Lower leg skin (tissue), 3 donors: ENCODE data around the gene RYK.

ENCODE experiments used
- POLR2A ChIP-seq, 2 donors: fragments of 450-650 bp; IDR thresholded peaks; one replicate each; pipeline ENCODE4 v1.6.1; 2016 to 2017; ENCODE audit warnings: antibody characterized with exemption in 2 of 2, mild to moderate bottlenecking in 1 of 2, moderate library complexity in 1 of 2
- TF ChIP-seq, protein P1 (sequence below), 3 donors: fragments of 450-650 bp; IDR thresholded peaks; one replicate each; pipeline ENCODE4 v1.5.1; 2016; ENCODE audit warnings: antibody characterized with exemption in 3 of 3, mild to moderate bottlenecking in 3 of 3, moderate library complexity in 2 of 3

- TF ChIP-seq, protein P1, sequence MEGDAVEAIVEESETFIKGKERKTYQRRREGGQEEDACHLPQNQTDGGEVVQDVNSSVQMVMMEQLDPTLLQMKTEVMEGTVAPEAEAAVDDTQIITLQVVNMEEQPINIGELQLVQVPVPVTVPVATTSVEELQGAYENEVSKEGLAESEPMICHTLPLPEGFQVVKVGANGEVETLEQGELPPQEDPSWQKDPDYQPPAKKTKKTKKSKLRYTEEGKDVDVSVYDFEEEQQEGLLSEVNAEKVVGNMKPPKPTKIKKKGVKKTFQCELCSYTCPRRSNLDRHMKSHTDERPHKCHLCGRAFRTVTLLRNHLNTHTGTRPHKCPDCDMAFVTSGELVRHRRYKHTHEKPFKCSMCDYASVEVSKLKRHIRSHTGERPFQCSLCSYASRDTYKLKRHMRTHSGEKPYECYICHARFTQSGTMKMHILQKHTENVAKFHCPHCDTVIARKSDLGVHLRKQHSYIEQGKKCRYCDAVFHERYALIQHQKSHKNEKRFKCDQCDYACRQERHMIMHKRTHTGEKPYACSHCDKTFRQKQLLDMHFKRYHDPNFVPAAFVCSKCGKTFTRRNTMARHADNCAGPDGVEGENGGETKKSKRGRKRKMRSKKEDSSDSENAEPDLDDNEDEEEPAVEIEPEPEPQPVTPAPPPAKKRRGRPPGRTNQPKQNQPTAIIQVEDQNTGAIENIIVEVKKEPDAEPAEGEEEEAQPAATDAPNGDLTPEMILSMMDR (IDR thresholded peaks at IDR 0.05) = no peak
- no peak for TF ChIP-seq POLR2A (IDR thresholded peaks at IDR 0.05)
Observed at GRCh38 chr3:134216191-134216764, 34.4 kb downstream of the RYK start.
